HCEC 1CT (cell line): ENCODE measurements around the gene NUP210.

ENCODE experiments used
- DNase-seq: peaks from one replicate; pipeline ENCODE4 v3.0.0-alpha.2; 2017

The NUP210 gene

DNA sequence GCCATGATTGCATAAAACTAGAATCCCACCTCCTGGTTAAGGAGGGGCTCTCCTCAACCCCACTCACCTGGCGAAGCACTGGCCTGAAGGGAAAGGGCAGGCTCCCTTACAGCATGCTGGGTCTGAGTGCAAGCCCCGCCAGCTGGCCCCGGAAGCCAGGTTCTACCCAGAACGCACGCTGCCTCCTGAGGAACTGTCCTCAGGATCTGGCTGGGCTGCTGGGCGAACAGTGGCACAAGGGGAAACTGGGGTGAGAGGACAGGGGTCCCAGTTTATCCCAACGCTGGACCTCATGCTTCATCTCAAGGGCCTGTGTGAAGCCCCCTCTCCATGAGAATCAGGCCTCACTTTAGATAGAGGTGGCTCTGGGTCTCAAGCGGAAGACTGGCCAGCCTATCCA, 47.5 kb downstream of the NUP210 start:
- DNase-seq = no peak

DNA sequence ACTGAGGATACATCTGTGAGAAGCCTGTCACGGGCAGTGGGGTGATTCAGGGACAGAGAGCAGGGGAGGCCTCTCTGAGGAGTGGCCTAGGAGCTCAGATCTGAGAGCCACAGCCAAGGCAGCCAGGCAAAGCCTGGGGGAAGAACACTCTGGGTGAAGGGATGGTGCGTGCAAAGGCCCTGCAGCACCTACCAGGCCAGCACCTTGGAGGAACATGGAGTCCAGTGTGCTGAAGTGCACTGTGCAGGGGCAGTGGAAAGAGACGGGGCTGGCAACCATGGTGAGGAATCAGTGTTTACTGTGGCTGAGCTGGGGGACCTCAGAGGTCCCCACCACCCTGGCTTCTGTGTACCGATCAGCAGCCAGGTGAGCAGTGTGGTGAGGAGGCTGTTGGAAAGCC, 48.0 kb downstream of the NUP210 start:
- DNase-seq = no peak

DNA sequence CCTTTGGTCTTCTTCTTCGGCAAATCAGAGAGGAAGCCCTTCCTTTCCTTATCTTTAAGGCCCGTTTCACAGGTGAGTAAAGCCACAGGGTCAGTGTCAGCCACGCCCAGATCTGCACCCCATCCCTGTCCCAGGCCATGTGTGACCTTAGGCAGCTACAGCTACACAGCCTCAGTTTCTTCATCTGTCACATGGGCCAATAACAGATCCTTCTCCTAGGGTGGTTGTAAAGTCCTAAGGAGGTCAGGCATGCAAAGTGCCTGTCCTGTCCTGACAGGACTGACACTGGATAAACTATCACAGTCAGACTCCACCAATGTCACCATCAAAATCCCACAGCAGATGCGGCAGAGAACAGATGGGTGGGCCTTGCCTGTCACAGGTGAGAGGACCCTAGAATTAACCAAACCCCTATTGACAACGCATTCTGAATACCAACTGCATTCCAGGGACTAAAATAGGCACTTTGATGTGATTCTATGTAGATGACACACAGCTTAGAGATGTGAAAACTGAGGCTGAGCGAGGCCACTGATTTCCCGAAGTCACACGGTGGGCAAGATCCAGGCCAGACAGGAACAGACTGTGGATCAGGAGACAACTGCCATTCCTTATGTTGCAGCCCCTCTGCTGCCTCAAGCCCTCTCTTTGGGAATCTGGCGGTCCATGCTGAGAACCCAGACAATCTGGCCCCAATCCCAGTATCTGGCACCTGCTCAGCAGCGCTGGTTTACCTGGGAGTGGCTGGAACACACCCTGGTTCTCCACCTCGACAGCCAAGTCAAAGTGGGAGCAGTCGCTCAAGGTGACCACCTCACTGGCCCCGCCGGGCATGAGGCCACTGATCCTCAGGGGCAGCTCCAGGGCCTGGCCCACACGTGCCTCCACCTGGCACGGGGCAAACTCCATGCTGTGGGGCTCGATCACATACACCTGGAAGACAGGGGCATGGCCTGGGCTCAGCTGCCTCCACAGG, 48.7 kb downstream of the NUP210 start:
- no peak for DNase-seq

DNA sequence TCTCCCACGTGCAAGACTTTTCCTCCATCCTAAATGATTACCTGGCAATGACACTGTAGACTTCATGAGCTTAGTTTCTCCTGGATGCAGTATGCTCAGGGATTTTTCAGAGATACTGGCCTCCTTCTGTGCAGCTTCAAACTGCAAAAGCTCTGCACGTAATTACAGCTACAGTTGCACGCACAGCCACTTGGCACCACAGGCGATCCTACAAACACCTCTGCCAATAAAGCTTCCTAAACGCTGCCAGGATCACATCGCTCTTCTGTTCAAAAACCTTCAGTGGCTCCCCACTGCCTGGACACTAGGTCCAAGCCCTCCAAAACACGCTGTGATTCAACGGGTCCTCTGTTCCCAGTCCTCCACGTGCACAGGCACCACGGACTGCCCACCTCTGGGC, 49.5 kb downstream of the NUP210 start:
- DNase-seq = no peak

DNA sequence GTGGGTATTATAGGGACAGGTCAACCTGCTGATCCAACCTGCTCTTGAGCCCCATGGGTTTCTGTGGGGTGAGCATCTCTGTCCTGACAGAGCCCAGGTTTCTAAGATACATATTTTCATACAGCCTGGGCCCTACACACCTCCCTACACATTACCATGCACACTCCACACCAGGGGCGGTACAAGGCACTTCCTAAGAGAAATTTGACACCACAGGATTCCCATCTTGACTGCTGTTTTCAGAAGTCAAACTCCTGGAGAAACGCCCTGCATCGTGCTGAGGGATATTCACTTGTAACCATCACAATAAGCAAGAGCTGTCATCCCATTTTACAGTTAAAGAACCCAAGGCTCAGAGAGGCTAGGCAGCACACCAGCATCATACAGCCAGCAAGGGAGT, 50.1 kb downstream of the NUP210 start:
- no peak for DNase-seq

DNA sequence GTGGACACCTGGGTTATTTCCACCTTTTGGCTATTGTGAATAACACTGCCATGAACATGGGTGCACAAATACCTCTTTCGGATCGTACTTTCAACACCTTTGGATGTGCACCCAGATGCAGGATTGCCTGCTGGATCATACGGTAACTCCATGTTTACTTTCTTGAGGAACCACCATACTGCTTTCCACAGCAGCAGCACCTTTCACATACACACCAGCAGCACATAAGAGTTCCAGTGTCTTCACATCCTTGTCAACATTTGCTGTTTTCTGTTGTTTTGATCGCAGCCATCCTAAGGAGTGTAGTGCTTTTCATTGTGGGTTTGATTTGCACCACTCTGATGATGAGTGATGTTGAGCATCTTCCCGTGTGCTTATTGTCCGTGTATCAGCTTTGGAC, 51.3 kb downstream of the NUP210 start:
- DNase-seq = no peak

DNA sequence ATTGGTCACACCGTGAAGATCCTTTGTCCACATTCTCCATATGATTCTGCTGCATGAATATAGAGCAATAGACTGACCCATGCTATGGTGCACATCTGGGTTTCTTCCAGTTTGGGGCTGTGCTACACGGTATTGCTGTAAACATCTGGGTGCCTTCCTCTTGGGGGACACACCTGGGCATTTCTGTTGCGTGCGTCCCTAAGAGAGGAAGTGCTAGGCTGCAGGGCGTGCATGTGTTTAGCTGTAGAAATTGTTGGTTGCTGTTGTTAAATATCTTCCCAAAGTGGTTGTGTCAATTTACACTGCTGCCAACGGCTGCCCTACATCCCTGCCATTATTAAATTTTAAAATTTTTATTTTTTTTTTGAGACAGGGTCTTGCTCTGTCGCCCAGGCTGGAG, 52.4 kb downstream of the NUP210 start:
- DNase-seq = no peak

DNA sequence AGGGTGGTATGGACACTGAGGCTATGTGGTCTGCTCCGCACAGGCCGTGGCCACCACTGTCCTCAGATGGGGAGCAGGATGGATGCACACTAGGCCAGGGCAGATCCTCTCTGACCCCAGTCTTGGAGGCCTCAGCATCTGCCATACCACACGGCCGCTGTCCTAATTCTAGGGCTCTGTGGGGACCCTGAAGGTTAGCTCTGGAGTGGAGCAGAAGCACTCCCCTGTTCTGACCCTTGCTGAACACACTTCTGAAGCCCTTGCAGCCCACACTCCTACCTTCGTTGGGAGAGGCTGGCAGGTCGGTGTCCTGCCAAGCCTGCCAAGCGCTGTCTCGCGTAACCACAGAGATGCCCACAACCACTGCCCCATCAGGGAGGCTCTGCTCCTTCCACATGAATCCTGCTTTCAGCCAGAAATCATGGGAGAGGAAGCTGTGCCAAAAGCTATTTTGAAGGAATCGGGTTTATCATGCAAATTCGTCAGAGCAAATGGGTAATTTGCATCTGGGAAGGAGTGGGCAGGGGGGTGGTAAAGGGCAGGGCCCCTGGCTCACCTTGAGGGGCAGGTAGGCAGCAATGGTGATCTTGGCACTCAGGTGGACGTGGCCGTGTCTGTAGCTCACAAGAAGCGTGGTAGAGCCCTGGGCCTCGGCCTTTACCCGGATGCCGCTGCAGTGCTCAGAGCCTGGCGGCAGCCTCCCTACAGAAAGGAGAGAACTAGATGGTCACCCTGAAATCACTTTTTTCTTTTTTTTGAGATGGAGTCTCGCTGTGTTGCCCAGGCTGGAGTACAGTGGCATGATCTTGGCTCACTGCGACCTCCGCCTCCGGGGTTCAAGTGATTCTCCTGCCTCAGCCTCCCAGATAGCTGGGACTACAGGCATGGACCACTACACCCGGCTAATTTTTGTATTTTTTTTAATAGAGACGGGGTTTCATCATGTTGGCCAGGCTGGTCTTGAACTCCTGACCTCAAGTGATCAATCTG, 54.4 kb downstream of the NUP210 start:
- no peak for DNase-seq

DNA sequence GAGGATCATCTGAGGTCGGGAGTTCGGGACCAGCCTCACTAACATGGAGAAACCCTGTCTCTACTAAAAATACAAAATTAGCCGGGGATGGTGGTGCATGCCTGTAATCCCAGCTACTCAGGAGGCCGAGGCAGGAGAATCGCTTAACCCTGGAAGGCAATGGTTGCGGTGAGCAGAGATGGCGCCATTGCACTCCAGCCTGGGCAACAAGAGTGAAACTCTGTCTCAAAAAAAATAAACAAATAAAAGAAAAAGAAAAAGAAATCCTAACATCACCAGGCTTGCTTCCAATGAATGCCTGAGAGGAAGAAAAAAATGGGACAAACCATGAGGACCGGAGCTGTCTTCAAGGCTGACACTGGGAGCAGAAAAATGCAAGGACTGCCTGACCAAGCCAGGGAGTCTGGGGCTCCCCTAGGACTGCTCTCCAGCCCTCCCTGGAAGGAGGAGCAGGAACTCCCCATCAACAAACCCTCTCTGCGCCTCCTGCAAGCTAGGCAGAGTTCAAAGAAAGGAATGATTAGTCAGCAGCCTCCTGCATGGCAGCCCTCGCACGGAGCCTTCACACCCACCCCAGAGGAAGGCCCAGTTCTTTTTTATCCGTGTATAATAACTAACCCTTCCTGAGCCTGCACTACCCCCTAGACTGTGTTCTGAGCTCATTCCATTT, 55.4 kb downstream of the NUP210 start:
- no peak for DNase-seq

DNA sequence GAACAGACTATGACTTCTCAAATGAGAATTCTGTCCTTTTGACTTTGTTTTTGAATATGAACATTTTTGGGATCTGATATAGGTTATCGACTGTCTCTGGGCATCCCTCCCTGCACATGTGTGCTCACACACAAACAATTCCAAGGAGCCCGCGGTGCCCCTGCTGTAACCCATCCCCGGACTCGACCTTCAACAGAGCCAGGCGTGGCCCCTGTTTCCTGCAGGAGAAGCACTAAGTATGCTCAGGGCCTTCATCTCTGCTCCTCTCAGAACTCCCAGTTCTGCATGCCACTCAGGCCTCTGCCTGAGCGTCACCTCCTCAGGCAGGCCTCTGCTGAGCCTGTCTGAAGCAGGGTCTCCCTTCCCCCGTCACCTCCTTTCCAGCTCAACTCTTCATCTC, 57.6 kb downstream of the NUP210 start:
- DNase-seq = no peak

DNA sequence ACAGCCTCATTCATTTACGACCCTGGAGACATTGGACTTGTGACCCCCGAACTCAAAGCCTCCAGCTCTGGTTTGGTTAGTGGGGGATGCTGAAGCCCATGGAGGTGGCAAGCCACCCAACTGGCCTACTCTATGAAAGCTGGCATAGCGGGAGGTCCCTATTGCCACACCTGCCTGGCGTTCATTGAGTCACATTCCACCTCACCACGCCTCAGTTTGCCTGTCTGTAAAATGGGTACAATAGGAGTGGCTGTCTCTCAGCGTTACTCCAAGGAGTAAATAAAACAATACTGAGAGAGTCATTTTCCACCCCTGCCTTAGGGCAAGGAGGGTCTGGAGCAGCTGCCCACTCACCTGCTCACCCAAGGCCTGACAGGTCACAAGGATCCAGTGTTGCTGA, 60.2 kb downstream of the NUP210 start:
- no peak for DNase-seq

DNA sequence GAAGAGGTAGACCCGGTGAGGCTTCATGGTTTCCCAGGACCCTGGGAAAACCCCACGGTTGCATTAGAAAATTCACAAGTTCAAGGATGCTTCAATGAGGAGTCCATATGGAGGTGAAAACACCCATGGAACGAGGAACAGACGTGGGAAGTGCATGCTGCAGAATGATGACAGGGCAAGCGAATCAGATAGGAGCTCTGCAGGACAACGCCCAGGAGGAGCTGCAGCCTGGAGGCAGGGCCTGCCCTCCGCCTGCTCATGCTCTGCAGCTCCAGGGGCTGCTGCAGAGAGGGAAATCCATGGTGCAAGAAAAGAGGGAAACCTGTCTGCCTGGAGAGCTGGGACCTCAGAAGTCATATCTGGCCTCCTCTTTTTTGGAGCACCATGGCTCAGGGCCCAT, 61.5 kb downstream of the NUP210 start:
- no peak for DNase-seq

DNA sequence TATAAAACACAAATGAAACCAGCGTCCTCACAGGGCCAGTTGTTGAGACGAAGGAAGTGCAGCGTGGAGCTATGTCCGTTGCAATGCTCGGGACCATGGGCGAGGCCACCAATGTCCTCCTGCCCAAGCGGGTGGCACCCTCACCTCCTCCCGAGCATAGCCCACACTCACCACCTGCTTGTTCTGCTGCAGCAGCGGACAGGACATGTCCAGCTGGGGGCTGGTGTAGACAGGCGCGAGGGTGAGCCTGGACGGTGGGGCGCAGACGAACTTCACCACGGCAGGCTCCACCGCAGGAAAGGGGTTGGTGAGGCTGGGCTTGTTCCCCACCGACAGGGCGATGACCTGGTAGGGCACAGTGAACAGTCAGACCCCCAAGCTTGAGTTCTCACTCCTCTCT, 62.1 kb downstream of the NUP210 start:
- no peak for DNase-seq

DNA sequence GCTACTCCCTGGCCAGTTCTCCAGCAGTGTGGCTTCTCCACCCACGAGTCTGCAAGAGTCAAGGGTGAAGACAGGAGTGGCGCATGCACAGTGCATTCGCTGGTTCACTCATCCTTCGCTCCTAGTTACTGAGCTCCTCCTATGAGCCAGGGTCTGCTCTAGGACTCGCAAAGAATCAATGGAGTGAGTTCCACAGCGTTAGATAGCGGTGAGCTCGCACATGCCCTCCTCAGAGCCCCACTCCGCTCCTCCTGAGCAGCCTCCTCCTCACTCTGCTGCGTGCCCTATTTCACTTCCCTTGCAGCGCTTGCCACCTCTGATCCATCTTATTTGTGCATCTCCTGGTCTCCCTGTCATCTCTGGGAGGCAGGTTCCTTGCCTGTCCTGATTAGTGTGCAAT, 63.0 kb downstream of the NUP210 start:
- no peak for DNase-seq

DNA sequence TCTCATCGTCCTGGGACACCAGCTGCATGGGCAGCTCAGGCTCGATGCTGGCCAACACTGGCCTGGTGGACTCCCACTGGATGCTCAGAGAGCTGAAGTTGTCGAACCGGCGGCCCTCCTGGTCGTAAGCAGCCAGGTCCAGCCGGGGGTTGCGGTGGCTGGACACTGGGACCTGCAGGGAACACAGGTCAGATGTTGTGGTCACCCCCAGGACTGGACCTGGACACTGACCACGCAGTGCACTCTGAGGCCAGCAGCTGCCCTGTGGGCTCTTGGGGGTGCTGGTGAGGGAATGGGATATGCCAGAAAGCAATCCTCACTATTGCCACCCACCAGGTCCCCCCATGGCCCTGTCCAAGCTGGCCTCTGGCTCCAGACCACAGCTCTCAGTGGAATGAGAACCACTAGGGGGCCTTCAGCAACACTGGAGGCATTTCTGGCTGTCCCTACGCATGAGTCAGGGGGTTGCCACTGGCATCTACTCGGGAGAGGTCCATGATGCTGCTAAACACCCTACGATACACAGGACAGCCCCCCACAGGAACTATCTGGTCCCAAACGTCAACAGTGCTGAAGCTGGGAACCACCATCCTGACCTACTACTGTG, 66.1 kb downstream of the NUP210 start:
- no peak for DNase-seq

DNA sequence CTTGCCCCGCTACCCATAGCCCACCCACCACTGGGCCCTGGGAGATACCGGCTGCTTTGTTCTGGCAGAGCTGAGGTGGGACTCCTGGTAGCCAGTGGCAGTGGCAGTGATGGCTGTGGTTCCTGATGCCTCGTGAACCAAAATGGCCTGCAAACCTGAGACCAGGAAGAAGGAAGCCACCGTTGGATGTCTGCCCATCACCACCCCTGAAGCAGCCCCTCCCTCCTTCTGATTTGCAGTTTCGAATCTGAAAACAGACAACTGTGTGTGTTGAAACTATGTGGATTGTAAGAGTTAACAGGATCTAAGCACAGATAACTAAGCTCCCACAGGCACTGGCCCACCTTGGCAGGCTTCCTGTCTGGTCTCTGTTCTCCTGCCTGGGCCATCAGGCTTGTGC, 66.6 kb downstream of the NUP210 start:
- no peak for DNase-seq

DNA sequence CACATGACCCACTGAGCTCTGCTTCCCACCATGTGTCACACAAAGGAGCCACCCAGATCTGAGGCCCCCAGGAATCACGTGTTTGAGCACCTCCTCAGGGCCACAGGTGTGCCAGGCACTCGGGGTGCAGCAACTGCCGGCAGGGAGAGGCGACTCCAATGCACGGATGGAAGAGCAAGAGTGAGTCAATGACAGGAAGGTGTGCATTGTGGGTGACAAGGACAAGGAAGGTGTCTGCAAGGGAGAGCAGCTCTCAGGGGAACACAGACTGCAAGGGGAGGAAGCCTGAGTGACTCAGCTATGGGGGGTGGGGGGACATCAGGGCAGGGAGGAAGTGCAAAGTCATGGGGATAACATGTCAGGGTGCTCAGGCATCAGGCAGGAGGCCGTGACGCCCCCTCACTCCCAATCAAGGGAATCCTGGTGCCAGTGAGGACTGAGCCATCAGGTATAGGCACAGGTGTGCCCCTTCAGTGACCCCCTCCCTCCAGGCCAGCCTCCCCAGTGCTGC, 67.4 kb downstream of the NUP210 start:
- DNase-seq = no peak

DNA sequence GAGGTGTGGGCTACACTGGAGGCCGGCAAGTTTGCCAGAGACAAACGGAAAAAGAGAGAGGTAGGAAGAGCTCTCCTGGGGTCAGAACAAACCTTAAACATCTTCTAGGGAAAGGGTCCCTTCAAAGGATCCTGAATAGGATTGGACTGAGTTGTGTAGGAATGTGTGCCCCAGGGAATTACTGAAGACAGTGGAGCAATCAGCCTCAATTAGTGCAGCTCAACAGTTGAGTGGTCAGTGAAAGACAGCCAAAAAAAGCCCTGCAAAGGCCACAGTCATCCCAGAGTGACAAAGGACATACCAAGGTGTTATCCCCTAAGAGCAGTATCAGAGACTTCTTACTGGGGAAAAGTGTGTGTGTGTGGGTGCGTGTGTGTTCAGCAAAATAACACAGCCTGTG, 70.3 kb downstream of the NUP210 start:
- no peak for DNase-seq

DNA sequence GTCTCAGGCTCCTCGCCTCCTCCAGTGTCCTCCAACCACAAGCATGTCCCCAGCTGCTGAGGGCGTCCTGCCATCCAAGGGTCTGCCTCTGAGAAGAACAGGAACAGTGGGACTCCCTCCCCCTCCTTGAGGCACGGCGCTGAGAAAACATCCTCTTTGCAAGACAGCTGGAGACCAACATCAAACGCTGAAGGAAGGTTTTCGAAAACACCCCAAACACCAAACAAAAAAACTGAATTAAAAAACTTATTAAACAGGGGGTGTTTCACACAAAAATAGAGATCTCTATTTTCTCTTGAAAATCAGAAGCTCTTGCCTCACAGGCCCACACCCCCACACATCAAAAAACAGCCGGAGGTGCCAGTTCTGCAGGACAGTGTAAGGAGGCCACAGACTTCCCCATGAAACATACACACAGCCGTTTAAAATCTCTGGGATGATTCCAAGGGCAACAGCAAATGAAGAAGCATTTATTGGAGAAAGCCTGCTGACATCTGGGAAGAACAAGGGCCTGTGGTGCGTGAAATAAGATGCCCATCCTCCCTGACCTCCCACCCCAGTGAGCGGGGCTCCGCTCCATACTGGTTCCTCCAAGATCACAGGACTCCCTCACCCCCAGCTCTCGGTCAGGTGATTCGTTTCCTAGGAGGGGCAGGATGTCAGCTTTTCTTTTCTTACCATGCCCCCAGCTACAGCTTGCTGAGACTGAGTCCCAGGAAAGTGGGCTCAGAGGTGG, 71.3 kb downstream of the NUP210 start:
- DNase-seq = no peak

DNA sequence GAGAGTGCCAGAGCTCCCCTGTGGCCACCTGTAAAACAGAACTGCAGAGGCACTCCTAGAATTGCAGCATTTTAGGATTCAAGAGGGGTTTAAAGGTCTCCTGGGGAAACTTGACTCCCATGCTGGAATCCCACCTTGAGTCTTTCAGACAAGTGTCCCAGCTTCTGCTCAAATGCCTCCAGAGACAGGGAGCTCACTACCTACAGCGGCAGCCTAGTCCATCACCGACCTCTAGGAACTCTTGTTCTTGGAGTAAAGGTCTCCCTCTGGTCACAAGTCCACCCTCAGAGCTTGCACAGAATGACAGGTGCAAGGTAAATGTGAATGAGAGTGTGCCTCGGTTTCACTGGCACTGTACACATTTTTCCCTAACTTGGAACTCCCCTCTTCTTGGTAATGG, 72.0 kb downstream of the NUP210 start:
- no peak for DNase-seq

DNA sequence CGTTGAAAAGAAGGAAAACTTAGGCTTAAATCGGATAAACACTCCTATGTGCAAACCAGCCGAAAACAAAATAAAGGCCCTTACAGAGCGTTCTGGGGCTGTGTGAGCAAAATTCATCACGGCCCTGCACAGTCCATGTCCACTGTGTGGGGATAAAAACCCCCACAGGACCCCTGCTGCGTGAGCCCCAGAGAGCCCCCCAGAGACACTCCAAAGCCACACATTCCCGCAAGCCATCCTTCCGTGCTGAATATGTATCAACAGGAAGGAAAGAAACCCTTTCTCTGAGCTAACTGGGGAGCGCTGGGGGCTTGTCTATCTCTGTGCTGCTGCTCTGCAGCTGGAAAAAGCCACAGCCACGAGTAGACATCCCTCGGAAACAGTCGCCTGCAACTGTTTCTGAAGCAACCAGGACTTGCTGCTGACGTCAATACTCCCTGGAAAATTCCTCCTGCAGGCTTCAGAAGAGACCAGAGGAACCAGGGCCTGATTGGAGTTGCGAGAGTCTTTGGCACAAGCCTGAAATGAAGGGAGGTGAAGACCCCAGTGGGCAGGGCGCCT, 72.7 kb downstream of the NUP210 start:
- no peak for DNase-seq
